HG02884 (cell line): ENCODE results near the gene KRT23.

ENCODE experiments used
- ATAC-seq: cut with Tn5 transposase; IDR thresholded peaks from one replicate; pipeline ENCODE4 v1.9.1; 2021; ENCODE audit warnings: mild to moderate bottlenecking, moderate library complexity; ENCODE audit not compliant: unreplicated experiment

Gene KRT23, protein sequence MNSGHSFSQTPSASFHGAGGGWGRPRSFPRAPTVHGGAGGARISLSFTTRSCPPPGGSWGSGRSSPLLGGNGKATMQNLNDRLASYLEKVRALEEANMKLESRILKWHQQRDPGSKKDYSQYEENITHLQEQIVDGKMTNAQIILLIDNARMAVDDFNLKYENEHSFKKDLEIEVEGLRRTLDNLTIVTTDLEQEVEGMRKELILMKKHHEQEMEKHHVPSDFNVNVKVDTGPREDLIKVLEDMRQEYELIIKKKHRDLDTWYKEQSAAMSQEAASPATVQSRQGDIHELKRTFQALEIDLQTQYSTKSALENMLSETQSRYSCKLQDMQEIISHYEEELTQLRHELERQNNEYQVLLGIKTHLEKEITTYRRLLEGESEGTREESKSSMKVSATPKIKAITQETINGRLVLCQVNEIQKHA

GRCh38 chr17:40937384-40937819 is at the start of gene KRT23:
Gene KRT23 (minus strand): TSS chr17:40937646. CDS start chr17:40936603, 1,043 bp downstream.
- no peak for ATAC-seq

GRCh38 chr17:40986920-40987319 is 49.5 kb upstream of the KRT23 start:
- no peak for ATAC-seq

GRCh38 chr17:40984226-40984625 is 46.8 kb upstream of the KRT23 start, which contains the start of gene KRT40:
Gene KRT40 (minus strand): TSS chr17:40984326. CDS start chr17:40984273, 53 bp downstream.
- ATAC-seq = no peak

GRCh38 chr17:40981115-40981514 is 43.7 kb upstream of the KRT23 start:
- ATAC-seq = no peak

DNA sequence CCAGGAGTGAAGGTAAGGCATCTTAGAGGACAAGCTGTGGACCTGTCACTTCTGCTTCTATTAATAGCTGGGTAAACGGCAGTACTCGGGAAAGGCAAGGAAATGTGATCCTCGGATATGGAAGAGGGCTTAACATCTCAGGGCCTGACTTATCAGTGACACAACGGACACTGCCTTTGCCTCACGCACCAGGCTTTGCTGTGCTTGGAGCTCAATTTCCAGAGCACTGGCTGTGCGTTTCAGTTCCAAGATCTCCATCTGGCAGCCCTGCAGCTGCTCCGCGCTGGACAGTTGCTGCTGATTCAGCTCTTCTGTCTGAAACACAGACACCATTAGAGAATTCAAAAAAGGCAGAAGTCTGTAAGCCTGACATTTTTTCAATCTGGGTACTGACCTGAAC is 43.1 kb upstream of the KRT23 start:
- no peak for ATAC-seq

- ATAC-seq = no peak
Observed at GRCh38 chr17:40980117-40980516, 42.7 kb upstream of the KRT23 start.

- ATAC-seq = no peak
Observed at GRCh38 chr17:40978575-40979151, 41.2 kb upstream of the KRT23 start.

DNA sequence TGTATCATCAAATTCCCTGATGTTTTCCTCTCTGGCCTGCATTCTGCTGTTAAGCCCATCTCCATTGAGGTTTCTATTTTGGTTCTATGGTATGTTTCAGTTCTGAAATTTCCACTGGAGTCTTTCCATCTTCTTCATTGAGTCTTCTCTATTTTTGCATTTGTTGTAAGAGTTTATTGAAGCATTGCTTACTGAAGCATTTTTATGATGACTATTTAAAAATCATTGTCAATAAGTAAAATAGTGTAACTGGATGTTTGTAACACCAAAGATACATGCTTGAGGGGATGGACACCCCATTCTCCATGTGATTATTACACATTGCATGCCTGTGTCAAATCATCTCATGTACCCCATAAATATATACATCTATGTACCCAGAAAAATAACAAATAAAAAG is 38.1 kb upstream of the KRT23 start:
- ATAC-seq = no peak

DNA sequence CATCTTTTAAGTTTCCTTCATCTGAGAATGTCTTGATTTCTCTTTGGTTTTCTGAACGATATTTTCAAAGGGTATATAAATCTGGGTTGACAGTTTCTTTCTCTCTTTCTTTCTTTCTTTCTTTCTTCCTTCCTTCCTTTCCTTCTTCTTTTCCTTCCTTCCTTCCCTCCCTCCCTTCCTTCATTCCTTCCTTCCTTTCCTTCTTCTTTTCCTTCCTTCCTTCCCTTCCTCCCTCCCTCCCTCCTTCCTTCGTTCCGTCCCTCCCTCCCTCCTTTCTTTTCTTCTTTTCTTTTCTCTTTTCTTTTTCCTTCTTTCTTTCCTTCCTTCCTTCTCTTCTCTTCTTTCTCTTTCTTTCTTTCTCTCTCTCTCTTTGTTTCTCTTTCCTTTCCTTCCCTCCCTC is 36.9 kb upstream of the KRT23 start:
- no peak for ATAC-seq

DNA sequence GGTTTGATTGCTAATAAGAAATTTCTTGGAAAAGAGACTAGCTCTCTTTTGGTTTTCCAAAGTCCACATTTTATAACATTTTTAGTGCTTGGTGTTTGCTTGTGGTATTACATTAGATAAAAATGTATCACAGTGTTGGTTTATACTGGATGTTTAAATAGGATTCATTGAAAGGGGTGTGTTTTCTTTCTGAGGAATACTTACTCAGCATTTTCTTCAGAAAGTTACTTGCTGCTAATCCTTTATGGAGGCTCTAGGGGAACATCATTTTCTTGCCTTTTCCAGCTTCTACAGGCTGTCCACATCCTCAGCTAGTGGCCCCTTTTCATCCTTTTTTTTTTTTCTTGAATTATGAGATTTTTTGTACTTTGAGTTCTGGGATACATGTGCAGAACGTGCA is 30.1 kb upstream of the KRT23 start:
- ATAC-seq = no peak

- no peak for ATAC-seq
Observed at GRCh38 chr17:40966848-40967247, 29.4 kb upstream of the KRT23 start, which contains the start of gene KRT39. Gene KRT39 (minus strand): TSS chr17:40966948. CDS start chr17:40966856, 92 bp downstream.

DNA sequence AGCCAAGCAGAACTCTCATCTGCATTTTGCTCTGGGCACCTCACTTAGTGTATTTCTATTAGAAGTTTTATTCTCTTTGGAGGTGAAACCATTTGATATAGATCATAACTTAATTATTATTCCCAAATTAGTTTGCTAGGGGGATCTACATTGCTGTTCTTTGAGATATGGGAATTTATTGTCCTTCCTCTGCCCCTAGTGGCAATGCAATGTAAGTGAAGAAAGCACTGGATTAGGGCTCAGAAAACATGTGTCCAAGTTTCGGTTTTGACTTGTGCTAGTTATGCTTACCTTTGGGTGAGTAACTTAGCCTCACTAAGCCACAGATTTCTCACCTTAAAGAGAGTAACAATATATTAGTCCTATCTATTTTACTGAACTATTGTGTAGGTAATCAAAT is 26.4 kb upstream of the KRT23 start:
- ATAC-seq = no peak

DNA sequence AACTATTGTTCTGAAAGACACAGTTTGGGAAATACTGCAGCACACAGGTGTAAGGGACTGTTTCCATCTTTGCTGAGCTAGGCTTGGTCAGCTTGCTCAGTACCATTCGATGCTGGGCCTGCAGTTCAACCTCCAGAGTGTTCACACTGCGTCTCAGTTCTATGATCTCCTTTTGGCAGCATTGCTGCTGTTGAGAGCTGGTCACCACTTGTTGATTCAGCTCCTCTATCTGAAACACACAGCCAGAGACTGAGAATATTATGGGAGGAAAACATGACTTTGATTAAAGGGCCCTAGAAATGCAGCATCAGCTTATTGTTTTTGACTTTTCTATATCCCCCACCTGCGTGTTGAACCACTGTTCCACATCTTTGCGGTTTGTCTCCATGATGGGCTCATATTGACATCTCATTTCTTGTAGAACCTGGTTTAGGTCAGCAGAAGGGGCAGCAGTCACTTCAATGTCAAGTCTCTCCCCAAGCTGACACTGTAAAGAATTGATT is 24.7 kb upstream of the KRT23 start:
- no peak for ATAC-seq

- no peak for ATAC-seq
Observed at GRCh38 chr17:40961591-40961990, 24.1 kb upstream of the KRT23 start.

DNA sequence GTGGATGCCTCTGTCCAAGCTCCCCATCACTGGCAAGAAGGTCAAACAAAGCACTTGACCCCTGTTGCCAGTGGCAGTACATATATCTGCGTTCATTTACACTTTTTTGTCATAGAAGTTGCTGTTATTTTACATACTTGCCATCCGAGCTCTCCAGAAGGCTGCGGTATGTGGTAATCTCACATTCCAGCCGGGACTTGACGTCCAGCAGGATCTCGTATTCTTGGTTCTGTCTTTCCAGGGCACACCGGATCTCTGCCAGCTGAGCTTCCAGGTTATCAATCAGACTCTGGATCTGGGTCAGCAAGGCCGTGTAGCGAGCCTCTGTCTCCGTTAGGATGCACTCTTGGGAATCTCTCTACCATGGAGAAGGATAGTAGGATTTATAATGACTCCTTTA is 22.7 kb upstream of the KRT23 start:
- no peak for ATAC-seq

- no peak for ATAC-seq
Observed at GRCh38 chr17:40958086-40958953, 20.9 kb upstream of the KRT23 start.

- ATAC-seq = no peak
Observed at GRCh38 chr17:40956401-40957254, 19.2 kb upstream of the KRT23 start.

DNA sequence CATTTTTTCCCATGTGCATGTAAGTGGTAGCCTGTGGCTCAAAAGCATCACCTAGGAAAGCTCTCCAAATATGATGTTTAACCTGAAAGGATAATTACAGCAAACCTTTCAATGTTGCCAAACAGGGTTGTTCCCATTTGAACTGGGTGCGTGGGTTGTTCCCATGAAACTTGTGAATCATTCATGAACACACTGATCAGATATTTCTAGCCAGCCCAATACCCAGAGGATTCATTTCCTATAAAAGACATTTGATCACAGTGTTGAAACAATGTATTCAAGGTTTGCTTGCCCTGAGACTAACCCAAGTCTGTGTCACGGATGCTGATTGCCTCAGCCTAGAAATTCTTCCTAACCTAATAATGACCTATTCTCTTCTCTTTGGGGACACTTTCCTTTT is 16.4 kb upstream of the KRT23 start:
- no peak for ATAC-seq

DNA sequence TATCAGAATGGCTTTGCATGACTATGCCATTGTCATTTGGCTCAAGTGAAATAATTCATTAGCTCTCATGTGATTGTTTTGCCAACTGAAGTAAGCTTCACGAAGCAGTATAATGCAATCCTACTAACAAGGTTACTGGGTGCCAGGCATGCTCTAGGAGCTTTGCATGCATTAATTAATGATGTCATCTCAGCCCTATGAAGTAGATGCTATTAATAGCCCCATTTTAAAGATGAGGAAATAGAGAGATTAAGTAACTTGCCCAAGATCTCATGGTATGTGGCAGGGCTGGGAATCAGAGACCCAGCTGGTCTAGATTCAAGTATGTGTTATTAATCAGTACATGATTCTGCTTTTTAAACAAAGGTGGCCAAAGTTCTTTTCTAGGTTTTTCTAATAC is 15.2 kb upstream of the KRT23 start:
- no peak for ATAC-seq

DNA sequence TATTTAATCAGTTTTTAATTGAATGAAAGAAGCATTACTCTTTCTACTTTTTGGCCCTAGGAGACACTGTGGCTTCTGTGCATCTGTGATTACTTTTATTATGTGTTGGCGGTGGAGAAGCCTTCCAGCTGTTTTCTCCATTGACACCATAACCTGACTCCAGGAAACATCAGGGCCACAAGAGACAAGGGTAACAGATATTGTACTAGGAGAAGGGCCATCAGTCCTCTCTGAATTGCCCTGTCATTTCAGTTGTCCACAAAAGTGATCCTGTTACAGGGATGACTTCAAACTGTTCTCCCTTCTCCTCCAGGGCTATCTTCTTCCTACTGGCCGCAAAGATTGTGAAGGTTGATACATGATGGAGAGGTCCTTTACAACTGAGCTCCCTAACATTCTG is 14.7 kb upstream of the KRT23 start:
- no peak for ATAC-seq
